ENCODE measurements around the gene KCNMB1.

DNA sequence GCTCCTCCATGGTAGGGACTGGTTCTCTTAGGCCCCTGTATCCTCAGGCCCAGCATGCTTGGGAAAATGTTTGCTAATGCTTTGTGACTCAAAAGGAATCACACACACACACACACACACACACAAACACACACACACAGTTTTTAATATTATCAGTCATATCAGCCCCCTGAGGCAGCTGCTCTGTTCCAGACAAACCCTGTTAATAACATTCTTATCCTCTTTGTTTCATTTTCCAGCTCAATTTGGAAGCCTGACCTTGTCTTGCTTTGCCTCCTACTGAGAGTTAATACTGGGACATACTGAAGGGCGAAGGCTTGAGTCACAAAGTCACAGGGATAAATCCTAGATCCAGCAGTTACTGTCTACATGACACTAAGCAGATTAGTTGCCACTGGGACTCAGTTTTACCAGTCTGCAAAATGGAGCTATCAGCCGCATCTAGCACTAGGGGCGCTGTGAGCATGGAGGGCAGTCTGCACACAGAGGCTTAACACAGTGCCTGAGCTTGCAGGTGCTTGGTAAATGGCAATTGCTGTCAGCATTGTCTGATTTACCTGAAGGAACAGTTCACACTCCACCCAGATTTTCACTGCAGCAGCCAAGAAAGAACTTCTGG lies 37.1 kb upstream of the KCNMB1 start:
- TF ChIP-seq, protein P1, sequence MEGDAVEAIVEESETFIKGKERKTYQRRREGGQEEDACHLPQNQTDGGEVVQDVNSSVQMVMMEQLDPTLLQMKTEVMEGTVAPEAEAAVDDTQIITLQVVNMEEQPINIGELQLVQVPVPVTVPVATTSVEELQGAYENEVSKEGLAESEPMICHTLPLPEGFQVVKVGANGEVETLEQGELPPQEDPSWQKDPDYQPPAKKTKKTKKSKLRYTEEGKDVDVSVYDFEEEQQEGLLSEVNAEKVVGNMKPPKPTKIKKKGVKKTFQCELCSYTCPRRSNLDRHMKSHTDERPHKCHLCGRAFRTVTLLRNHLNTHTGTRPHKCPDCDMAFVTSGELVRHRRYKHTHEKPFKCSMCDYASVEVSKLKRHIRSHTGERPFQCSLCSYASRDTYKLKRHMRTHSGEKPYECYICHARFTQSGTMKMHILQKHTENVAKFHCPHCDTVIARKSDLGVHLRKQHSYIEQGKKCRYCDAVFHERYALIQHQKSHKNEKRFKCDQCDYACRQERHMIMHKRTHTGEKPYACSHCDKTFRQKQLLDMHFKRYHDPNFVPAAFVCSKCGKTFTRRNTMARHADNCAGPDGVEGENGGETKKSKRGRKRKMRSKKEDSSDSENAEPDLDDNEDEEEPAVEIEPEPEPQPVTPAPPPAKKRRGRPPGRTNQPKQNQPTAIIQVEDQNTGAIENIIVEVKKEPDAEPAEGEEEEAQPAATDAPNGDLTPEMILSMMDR (IDR thresholded peaks at IDR 0.05): no peak
- no peak for TF ChIP-seq POLR2A (IDR thresholded peaks at IDR 0.05)
